ENCODE results near the gene SYNE3.
A peak's percentile ranks its signal among the peaks of the same experiment; 100 is the strongest.

SYNE3 gene

DNA sequence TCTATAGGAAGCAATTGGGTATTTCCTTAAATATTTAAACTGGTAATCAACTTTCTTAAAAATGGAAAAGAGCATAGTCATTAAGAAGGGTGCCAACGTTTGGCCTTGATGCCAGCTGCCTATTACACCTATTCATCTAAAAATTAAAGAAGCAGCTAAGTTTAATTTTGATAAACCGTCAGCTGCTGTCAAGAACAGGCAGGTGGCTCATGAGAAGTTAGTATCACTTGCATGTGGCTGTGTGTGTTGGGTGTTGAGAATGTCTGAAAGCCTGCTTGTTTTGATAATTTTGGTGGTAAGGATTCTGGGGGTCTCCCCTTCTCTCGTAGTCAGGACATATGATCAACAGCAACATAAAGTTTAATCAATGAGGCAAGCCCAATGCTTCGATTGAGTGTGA lies 24.9 kb upstream of the SYNE3 start:
- no peak for ATAC-seq

DNA sequence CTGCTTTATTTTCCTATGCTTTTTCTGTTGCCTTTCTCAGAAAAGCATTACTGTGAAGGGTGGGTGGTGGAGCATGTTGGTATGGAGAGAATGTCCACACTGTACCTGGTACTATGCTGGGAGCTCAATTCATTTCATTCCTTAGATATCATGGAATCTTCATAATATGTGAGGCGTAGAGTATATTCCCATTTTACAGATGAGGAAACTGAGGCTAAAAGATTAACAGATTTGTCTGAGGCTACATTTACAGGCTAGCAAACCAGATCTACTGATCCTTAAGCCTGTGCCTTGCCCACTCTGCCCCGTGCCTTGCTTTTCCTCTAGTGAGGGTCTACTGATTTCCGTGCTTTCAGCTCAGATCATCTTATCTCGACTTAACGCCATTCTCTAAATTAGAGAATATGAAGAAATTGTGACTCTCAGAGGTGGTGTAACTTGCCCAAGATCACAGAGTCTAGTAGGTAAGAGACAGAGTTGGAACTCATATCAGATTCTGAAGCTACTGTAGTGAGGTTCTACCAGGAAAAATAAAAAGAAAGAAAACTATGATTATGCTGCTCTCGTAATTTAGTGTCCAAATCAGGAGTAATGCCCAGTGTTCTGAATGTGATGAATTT lies 23.9 kb upstream of the SYNE3 start:
- no peak for ATAC-seq

DNA sequence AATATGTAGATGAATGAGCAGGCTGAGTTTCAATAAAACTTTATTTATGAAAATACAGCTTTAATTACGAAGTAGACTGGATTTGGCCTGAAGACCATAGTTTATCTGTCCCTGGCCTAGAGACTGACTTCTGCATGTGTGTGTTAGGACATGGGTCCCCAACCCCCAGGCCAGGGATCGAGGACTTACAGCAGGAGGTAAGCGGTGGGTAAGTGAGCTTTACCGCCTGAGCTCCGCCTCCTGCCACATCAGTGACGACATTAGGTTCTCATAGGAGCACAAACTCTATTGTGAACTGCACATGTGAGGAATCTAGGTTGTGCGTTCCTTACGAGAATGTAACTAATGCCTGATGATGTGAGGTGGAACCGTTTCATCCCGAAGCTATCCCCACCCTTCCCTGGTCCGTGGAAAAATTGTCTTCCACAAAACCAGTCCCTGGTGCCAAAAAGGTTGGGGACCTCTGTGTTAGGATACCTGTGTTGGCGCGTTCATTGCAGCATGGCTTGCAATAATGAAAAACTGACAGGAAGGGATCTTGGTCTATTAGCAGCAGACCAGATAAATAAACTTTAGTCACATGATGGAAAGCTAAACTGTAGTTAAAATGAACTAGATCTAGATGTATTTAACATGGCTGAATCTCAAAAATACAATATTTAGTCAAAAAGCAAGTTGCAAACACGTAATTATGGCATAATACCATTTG lies 22.5 kb upstream of the SYNE3 start:
- no peak for ATAC-seq

DNA sequence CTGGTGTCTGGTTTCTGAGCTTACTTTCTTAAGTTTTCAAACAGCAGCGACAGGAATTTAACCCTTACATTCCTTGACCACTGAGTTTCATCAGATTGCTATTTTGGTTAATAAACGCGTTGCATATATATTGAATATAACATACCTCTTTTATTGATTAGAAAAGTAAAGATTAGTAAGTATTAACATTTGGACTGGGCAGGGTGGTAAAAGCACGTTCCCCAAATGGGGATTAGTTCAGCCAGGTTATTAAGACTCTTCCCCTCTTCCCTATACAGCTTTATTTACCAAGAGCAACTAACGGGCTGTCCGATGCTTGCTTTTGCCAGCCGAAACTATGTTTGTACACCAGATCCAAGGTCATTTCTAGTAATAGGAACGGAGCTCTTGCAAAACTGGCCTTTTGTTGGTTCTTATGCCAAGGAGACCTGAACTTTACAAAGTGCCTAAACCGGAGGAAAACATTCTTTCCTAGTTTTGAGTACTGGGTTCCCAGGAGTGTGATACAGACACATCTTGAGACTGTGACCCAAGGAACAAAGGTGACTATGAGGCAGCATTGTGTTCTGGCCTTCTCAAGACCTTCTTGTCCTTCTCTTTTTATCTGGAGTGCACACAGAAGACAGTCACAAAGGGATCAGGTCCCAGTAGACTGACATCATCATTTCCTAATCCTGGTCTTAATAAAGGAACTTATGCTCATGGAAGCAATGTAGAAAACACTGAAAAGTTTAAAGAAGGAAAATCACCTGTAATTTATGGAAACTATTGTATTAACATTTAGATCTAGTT lies 21.0 kb upstream of the SYNE3 start:
- ATAC-seq = no peak

DNA sequence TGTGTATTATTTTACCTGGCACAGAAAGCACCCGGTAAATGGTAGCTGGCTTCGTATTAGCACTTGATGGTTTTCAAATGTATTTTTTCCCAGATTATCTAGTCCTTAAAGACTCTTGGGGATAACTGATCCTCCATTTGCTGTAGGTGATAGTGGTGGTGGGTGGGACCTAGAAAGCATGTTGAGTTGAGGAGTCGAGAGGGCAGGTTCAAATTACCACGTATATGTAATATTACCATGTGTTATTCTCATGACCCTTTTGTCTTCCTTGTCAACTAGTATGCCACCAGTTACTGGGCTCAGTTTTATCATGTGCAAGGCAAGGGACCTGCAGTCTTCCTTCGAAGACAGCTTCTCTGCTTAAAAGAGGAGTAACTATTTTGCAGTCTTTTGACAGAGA lies 20.2 kb upstream of the SYNE3 start:
- ATAC-seq = no peak

DNA sequence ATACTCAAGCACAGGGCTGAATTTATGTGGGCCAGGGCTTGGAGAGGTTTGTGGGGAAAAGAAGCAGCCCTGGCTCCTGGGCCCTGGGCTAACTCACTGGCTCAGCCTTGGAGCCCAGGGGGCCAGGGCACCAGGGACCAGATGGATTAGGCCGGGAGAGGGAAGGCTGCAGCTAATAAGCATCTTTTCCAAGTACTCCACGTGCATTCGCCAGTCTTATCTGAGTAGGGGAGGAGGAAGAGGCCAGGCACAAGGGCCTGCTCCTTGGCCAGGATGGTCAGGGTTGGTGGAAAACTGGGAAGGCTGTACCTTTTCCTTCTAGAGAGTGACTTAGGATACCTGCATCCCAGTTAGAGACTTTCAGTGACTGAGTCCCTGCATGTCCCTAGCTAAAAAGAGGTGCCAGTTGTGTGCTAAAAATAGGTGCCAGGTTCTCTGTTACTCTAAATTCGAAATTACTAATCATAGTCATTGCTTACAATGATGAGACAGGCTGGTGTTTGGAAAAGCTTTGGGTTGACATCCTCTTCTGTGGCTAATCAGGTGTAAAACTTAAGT lies 19.7 kb upstream of the SYNE3 start:
- ATAC-seq = no peak

DNA sequence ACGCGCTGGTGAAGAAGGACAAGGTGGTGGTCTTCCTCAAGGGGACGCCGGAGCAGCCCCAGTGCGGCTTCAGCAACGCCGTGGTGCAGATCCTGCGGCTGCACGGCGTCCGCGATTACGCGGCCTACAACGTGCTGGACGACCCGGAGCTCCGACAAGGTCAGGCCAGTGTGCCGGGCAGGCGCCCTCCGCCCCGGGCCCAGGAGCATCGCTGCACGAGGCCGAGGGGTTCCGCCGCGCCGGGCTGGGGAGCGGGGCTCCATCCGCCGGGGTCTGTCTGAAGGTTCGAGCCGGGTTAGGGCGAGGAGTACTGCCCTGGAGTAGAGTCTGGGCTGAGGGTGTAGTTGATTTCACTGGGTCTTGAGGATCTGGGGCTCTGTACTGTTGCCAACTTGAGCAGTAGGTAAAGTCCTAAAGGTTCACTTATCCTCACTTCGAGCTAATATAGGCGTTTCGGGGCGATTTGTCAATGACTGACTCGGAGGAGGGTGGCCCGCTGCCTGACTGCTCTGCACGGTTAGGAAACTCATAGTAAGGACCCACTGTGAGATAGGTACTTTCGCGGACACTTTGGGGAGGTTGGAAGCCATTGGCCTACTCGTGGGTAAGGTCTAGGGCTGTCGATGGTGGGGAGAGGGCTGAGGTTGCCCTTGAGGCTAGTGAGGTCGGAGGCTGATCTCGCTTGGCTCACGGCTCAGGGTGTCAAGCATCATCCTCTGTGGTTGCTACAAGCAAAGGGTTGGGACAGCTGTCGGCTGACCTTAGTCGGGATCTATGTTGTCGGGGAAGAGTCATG lies 19.0 kb upstream of the SYNE3 start:
- no peak for ATAC-seq

DNA sequence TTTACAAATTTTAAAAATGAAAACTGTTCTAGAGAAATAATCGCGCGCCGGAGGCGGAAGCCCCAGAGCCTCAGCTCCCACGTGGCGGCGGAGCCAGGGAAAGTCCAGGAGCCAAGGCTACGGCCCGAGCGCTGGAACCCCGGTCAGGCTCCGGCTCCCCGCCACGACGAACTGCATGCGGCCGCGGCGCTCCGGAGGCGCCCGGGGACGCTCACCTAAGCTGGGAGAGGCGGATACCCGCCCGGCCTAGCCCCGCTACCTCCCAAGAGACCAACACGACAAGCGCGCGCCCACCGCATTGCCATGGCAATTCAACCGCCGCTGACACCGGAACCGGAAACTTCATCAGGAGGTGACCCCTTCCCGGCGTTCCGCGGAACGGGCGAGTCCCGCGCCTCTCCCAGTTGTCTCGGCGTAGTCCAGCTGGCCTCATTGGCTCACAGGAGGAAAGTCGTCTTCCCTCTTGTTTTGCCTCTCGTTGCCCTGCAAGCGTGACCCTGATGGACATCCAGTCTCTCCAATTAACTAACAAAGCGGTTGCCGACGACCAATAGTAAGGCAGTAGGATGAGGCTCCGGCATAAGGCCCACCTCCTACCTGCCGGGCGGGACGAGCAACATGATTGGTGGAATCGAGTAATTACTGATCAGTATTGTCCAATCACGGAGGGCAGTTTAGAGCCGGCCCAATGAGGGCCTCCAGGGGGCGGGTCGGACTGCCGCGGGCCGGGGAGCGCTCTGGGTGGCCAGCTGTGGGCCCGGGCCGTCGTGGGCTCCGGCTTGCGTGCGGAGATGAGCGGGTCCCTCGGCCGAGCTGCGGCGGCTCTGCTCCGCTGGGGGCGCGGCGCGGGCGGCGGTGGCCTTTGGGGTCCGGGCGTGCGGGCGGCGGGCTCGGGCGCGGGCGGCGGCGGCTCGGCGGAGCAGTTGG lies 18.1 kb upstream of the SYNE3 start, which contains the start of gene GLRX5:
TSS of gene GLRX5 (plus strand) at position 752 of the 927 bp plus-strand sequence. CDS start at position 792, 40 bp downstream.
- peak; percentile 89 to 93 for ATAC-seq

DNA sequence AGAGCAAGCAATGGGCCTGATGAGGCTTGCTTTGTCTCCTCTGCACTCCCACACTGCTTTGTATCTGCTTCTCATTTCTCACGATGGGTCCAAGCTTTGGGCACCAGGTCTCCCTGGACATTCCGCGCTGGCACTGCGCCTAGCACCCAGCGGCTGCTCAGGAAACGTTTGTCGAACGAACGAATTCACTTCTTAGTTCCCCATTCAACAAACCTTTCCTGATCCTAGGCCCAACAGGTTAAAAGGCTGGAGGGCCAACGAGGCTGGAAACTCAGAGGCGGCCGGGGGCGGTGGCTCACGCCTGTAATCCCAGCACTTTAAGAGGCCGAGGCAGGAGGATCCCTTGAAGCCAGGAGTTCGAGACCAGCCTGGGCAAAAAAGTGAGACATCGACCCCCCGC lies 17.4 kb upstream of the SYNE3 start:
- ATAC-seq = no peak

DNA sequence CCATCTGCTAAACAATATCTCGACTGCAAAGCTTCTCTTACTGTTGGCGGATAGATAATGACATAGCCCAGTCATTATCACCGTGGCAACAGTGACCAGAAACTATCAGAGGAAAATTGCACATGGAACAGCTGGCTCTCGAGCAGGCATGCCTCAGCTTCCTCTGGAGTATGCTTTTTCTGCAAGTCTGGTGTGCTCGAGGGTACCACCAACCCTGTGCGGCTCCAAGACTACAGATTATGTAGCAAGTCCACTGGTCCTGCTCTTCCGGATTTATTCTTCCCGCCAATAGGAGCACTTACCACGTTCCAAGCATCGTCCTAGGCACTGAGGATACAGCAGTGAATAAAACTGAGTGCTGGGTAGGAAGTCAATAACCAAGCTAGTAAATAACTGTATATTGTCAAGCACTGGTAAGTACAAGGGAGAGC lies 17.0 kb upstream of the SYNE3 start:
- ATAC-seq = no peak

DNA sequence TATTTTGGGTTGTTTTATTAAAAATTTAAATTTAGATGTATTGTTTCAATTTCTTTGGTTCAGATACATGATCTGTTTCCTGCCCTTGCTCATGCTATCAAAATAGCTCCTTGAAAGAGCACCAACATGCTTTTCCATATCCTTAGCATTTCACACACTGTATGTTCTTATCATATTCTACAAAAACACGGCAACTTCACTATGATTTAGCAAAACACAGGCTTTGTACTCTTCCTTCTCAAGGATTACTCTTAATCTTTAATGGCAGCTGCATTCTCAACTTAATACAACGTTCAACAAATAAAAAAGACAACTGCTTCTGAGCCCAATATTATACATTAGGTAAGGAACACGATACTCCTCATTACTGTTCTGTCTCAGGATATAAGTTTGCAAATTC lies 15.5 kb upstream of the SYNE3 start:
- no peak for ATAC-seq

DNA sequence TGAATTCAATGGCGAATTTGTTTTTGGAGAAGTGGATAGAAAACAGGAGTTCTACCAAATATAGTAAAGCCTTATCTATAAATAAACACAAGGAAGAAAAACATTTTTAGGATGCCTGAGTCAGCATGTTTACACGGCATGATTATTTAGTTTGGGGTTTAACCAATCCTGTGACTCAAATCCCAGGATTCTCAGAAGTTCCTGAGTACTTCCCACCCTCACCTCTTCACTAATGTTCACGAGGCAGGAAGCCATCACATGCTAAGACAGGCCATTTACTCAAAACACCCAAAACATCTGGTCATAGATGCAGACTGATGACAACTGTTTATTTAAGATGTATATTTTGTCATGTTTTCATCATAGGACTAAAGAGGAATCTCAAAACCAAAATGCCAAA lies 15.0 kb upstream of the SYNE3 start:
- ATAC-seq = no peak

DNA sequence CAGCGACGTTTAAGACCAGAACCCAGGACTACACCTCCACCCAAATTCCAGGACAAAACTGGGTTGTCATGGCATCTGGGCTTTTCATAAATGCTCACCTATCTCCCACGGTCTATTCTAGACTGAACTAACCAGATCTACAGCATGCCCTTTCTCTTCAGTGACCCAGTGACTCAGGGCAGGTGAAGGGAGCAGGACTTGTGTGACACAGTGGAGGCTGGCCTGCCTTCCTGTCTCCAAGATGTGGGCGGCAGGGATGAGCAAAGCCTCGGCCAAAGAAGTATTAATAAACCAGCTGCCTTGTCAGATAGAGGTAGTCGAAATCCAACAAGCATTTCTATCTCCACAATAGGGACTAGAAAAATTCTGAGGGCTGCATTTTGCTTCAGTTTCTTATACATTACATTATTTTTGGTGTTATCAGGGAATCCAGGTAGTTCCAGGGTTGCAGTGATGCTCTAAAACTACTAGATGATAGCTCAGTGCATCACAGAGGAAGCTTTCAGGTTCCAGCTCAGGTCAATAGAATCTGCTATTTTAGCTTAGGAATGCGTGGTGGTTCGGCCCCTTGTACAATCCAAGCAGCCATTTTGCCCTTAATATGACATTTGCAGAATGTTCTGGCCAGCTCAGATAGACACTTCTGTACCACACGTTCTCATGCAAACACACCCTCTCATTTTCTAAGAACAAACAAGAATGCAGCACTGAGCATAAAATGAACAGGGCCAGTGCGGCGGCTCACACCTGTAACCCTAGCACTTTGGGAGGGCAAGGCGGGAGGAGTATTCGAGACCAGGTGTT lies 14.2 kb upstream of the SYNE3 start:
- no peak for ATAC-seq

DNA sequence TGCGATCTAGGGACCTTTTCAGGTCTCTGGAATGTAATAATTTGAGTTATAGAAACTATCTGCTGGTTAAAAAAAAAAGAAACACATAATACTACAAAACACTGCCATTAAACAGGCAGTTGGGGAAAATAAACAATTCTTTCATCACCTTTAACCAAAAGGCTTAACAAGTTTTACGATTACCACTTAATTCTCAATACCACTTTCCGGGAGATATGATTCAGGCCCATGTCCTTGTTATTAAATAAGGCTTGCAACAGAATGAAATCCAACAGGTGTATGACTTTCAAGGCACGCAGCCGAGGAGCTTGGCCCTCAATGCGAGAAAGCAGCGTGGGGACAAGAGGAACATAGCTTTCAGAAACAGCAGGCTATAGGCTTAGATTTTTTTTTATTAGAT lies 12.8 kb upstream of the SYNE3 start:
- ATAC-seq = no peak

DNA sequence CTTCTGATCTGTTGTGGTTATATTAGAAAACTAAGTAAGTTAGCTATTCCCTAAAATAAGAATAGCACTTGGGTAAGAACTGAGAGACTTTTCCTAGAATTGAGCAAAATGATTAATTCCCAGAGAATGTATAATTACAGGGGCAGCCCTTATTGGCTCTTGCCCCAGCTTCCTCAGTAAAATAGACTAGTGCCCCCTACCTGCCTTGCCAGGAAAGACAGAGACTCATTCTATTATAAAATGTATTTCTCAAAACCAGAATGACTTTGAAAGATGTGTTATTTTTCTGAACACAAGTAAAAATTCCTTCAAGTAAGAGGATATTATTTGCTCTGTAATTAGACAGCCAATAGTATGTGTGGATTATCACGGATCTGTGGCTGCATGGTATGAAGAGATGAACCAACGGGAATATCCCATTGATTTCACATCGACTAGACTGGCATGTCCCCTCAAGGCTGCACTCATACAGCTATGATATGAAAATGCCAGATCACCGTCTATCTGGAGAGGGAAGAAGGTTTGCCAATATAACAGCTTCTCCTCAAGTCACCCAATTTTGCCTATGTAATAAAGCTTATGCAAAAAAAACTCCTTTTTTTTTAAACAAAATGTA lies 11.0 kb upstream of the SYNE3 start:
- peak in 1 of 2 donors; percentile 5 for ATAC-seq

DNA sequence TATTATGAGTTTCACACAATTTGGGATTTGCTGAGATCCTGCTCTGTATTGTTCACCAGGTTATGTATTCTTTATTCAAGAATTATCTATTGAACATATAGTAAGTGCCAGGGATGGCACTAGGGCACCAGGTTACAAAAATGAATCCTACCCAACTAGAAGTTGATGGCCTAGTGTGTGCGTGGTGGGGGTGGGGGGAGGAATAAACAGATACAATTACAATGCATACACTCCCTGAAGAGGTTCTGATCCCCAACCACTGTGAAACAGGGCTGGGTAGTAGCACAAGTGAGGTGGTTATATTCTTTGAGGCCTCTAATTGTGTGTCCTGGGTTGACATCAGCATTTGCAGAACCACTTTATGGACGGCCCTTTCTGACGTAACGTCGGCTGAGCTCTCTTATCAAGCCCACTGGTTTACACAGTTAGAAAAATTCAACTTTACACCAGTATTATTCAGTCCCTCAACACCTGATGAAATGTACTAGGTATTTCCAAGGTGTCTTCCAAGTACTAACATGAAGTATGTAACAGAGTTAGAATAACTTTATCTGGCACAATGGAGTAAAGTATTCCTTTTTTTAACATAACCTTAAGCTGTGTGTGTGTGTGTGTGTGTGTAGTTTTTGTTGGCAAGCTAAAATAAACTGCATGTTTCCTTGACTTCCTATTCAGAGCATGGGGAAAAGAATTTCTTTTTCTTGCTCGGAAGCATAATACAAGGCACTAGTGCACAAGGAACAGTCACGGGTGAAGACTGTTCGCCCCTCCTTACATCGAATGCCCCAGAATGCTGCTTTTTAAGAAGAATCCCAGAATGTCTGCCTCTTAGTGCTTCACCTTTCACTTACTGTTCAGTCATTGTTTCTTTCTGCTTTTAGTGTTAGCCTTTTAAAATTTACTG lies 10.3 kb upstream of the SYNE3 start:
- ATAC-seq = no peak

DNA sequence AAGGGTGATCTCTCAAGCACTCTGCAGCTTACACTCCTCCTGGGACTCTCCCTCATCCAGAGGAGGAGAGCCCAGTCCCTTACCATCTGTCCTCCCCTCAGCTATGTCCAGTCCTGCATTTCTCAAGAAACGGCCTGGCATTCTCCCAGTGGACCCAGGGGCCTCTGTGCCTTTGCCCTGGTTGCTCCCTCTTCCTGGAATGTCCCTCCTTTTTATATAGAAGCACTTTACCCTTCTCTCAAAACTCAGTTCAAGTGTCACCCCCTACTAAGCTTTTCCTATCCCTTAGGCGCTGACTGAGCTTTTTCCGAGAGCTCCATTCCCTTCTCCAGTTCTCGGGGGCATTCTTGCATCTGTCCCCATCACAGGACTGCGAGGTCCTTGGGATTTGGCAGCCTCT lies 9.5 kb upstream of the SYNE3 start:
- no peak for ATAC-seq

DNA sequence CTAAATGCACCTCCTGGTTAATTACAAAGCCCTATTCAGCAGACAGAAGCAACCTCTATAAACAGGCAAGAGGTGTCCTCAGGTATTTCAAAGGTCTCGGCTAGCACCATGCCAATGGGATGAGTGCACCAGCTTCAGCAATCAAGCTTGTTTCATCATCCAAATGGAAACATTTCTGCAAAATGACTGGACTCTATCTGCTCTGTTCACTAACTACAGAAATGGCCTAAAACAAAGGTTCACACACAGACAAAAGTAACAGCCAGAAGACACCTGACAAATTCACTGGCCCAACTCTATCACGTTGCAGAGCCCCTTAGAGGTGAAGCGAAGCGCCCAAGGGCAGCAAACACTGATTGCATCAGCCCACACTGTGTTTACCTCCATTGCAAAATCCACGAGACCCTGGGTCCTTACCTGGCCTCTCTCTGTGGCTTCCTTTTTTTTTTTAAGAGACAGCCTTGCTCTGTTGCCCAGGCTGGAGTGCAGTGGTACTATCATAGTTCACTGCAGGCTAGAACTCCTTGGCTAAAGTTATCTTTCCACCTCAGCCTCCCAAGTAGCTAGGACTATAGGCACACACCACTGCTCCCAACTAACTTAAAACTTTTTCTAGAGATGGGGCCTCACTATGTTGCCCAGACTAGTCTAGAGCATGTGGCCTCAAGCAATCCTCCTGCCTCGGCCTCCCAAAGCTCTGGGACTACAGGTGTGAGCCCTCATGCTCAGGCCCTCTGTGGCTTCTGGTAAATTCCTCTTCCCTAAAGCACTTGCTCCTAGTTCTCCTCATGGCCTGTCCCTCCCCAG lies 8.5 kb upstream of the SYNE3 start:
- no peak for ATAC-seq

Measured in activated CD4-positive, CD25-positive, alpha-beta regulatory T cell treated with anti-CD3 and anti-CD28 coated beads, Interleukin-2, amount 50 U/mL, for 24 hours (primary cell).